OCI-LY7 (cell line): ENCODE data around the gene FAT4.

Source experiments
- EZH2phosphoT487 ChIP-seq: fragments of 200-600 bp; sonication (generic); IDR thresholded peaks from 2 replicates; pipeline ENCODE4 v1.6.1; 2018; ENCODE audit warnings: low read depth, borderline replicate concordance, mild to moderate bottlenecking, mixed run types, antibody characterized with exemption, low read length, moderate library complexity, mixed read lengths
- TF ChIP-seq, protein P1 (sequence below): fragments of 200-600 bp; sonication (generic); conservative IDR thresholded peaks from 2 replicates; pipeline ENCODE4 v1.5.1; 2014; ENCODE audit warnings: mild to moderate bottlenecking, antibody characterized with exemption, low read length, moderate library complexity, mixed read lengths

GRCh38 chr4:125322366-125322730 is 7.6 kb downstream of the FAT4 start:
- TF ChIP-seq, protein P1, sequence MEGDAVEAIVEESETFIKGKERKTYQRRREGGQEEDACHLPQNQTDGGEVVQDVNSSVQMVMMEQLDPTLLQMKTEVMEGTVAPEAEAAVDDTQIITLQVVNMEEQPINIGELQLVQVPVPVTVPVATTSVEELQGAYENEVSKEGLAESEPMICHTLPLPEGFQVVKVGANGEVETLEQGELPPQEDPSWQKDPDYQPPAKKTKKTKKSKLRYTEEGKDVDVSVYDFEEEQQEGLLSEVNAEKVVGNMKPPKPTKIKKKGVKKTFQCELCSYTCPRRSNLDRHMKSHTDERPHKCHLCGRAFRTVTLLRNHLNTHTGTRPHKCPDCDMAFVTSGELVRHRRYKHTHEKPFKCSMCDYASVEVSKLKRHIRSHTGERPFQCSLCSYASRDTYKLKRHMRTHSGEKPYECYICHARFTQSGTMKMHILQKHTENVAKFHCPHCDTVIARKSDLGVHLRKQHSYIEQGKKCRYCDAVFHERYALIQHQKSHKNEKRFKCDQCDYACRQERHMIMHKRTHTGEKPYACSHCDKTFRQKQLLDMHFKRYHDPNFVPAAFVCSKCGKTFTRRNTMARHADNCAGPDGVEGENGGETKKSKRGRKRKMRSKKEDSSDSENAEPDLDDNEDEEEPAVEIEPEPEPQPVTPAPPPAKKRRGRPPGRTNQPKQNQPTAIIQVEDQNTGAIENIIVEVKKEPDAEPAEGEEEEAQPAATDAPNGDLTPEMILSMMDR = no peak
- TF ChIP-seq EZH2phosphoT487 = no peak
